A549 (cell line): ENCODE data around the gene SEC14L6. TPM values are rescaled to one million over a fixed set of nuclear protein-coding genes. Genes with fewer than 3 reads are reported as not detected.

Source experiments
- ATAC-seq, 2 experiments: fragments of 200-7000 bp in 1 of 2; fragments of >200 bp in 1 of 2; cut with Nextera tagmentation in 1 of 2; cut with Tn5 transposase in 1 of 2; 3 replicates each; pipeline versions ENCODE4 v1.8.0 to v1.9.1; 2018 to 2020; ENCODE audit warnings: mild to moderate bottlenecking in 1 of 2, moderate library complexity in 1 of 2
- CTCF ChIA-PET: fragments of 300-600 bp; sonication (Branson Sonifier 250); formaldehyde crosslinking; extraction: SDS; loops from one replicate; lab custom pipeline; 2021; ENCODE audit warnings: antibody characterized with exemption, inconsistent platforms; lab: Yijun Ruan, JAX
- POLR2A ChIA-PET: fragments of 350-600 bp; formaldehyde crosslinking; extraction: SDS; loops from one replicate; lab custom pipeline; 2021; ENCODE audit warnings: antibody characterized with exemption, inconsistent platforms; lab: Yijun Ruan, JAX
- DNase-seq, 2 experiments: peaks; one replicate each; pipeline versions ENCODE4 v3.0.0 to v3.0.0-alpha.2; 2011 to 2016; ENCODE audit warnings: low read depth in 1 of 2, low spot score in 1 of 2
- FAIRE-seq: peaks from 2 replicates; lab custom pipeline; 2011; peaks lifted over from hg19 to GRCh38; lab: Jason Lieb, UNC
- H3K27ac ChIP-seq, 2 experiments: fragments of >200 bp; sonication (Bioruptor Twin); formaldehyde crosslinking; 3 replicates each; pipeline ENCODE4 v1.5.1; 2016 to 2017
- H3K4me1 ChIP-seq: fragments of >200 bp; sonication (Bioruptor Twin); formaldehyde crosslinking; 3 replicates; pipeline ENCODE4 v1.6.1; 2016
- H3K4me2 ChIP-seq: fragments of >200 bp; sonication (Bioruptor Twin); formaldehyde crosslinking; 3 replicates; pipeline ENCODE4 v1.6.1; 2016
- H3K4me3 ChIP-seq: fragments of >200 bp; sonication (Bioruptor Twin); formaldehyde crosslinking; 3 replicates; pipeline ENCODE4 v1.5.1; 2016
- H3K9me3 ChIP-seq: fragments of >200 bp; sonication (Bioruptor Twin); formaldehyde crosslinking; 3 replicates; pipeline ENCODE4 v1.6.1; 2016
- CBX8 ChIP-seq: fragments of 200-600 bp; sonication (generic); IDR thresholded peaks from 2 replicates; pipeline ENCODE4 v1.6.1; 2016
- EHF ChIP-seq: fragments of 250-450 bp; sonication (Bioruptor Pico); IDR thresholded peaks from 2 replicates; pipeline ENCODE4 v1.5.0; 2020; ENCODE audit warnings: mild to moderate bottlenecking
- EP300 ChIP-seq, 2 experiments: fragments of >200 bp; sonication (Bioruptor Twin); formaldehyde crosslinking; IDR thresholded peaks; 2 replicates in 1 of 2; 3 replicates in 1 of 2; pipeline ENCODE4 v1.6.1; 2016 to 2017
- HDAC2 ChIP-seq: fragments of 200-600 bp; sonication (generic); IDR thresholded peaks from 2 replicates; pipeline ENCODE4 v1.6.1; 2016
- HOXB13 ChIP-seq: fragments of 250-450 bp; sonication (Bioruptor Pico); IDR thresholded peaks from 2 replicates; pipeline ENCODE4 v1.5.0; 2020; ENCODE audit warnings: low read depth, mild to moderate bottlenecking, moderate library complexity
- KDM1A ChIP-seq: fragments of 200-600 bp; sonication (generic); IDR thresholded peaks from 2 replicates; pipeline ENCODE4 v1.6.1; 2016; ENCODE audit warnings: low read depth, mild to moderate bottlenecking
- POLR2AphosphoS2 ChIP-seq: conservative IDR thresholded peaks from 2 replicates; pipeline ENCODE4 v1.6.1; 2012; ENCODE audit warnings: low read length, improper control_type of control experiment, inconsistent platforms
- RAD21 ChIP-seq, 2 experiments: fragments of >200 bp in 1 of 2; sonication (Bioruptor Twin) in 1 of 2; formaldehyde crosslinking in 1 of 2; IDR thresholded peaks in 1 of 2; conservative IDR thresholded peaks in 1 of 2; 2 replicates in 1 of 2; 3 replicates in 1 of 2; pipeline ENCODE4 v1.6.1; 2012 to 2018; ENCODE audit warnings: inconsistent platforms in 1 of 2
- RARB ChIP-seq: fragments of 250-450 bp; sonication (Bioruptor Pico); IDR thresholded peaks from 2 replicates; pipeline ENCODE4 v1.8.0; 2021; ENCODE audit warnings: mild to moderate bottlenecking, moderate library complexity
- RCOR1 ChIP-seq: fragments of 150-350 bp; IDR thresholded peaks from 2 replicates; pipeline ENCODE4 v1.6.1; 2014; ENCODE audit warnings: antibody characterized with exemption, low read length, low read depth
- RFX5 ChIP-seq: fragments of 450-650 bp; IDR thresholded peaks from 2 replicates; pipeline ENCODE4 v1.7.1; 2014; ENCODE audit warnings: antibody characterized with exemption, mild to moderate bottlenecking, moderate library complexity
- SMC3 ChIP-seq: fragments of >200 bp; sonication (Bioruptor Twin); formaldehyde crosslinking; IDR thresholded peaks from 3 replicates; pipeline ENCODE4 v1.6.1; 2018; ENCODE audit warnings: inconsistent platforms
- SREBF2 ChIP-seq: fragments of 450-650 bp; IDR thresholded peaks from 2 replicates; pipeline ENCODE4 v1.6.1; 2014; ENCODE audit warnings: mild to moderate bottlenecking, moderate library complexity
- ZSCAN20 ChIP-seq: fragments of 250-450 bp; sonication (Bioruptor Pico); IDR thresholded peaks from 2 replicates; pipeline ENCODE4 v1.8.0; 2022; ENCODE audit warnings: mild to moderate bottlenecking, moderate library complexity
- WGBS: methylation state at CpG from one replicate; pipeline ENCODE4 v1.1.6; 2017; ENCODE audit errors: missing lambda C conversion rate; 5-methylcytosine and 5-hydroxymethylcytosine counted together
- polyA plus RNA-seq, 4 experiments: library from polyadenylated mRNA; depleted of rRNA in 3 of 4; stranded (reverse); fragments of >200 nt; fragmentation: RNase III in 1 of 4; extraction: RNeasy Plus Mini Kit Qiagen cat#74134 plus additional on column Dnase treatment in 1 of 4; gene quantifications; 2 replicates in 3 of 4; 3 replicates in 1 of 4; pipeline ENCODE4 v1.2.3, GENCODE V29; 2011 to 2017
- TF ChIP-seq, protein P1 (sequence below): fragments of 150-350 bp; IDR thresholded peaks from 2 replicates; pipeline ENCODE4 v1.6.1; 2014; ENCODE audit warnings: low read depth, mild to moderate bottlenecking, low read length
- TF ChIP-seq, protein P2 (sequence below): fragments of >200 bp; sonication (Bioruptor Twin); formaldehyde crosslinking; IDR thresholded peaks from 2 replicates; pipeline ENCODE4 v1.6.1; 2016
- TF ChIP-seq, protein P3 (sequence below): IDR thresholded peaks from 2 replicates; pipeline ENCODE4 v1.6.1; 2012; ENCODE audit warnings: low read depth, borderline replicate concordance
- TF ChIP-seq, protein P4 (sequence below): IDR thresholded peaks from 2 replicates; pipeline ENCODE4 v1.6.1; 2012

Gene SEC14L6
- polyA plus RNA-seq, 2 of the 4 experiments (the other 2 are of a cell fraction): not detected

DNA sequence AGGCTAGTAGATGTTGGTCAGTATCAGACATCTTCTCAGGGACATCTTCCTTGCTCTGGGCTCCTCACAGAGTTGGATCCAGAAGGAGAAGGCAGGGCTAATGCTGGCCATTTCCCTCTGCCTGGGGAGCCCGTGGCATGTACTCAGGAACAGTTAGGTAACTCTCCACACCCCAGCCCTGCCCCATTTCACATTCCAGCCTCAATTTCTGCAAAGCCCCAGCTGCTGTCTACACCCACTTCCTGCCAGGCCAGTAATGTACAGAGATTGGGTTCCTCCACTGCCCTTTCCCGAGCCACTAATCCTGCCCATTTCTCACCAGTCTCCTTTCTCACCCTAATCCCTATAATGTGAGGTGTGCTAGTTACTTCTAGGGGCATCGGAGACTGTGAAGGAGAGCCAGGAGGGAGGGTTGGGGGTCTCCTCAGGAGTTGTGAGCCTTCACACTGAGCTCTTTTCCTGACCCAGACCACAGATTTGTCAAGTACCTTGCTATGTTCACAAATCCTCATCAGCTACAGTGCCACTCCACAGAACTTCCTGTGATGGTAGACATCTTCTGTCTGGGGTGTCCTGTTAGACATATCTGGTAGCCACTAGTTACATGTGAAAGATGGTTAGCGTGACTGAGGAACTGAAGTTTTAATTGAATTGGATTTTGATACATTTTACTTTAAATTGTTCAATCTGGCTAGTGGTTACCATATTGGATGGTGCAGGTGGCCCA is 73.4 kb downstream of the SEC14L6 start:
- H3K4me2 ChIP-seq: no peak overlapping the region
- H3K27ac ChIP-seq: no peak overlapping the region
- DNase-seq (no peak), FAIRE-seq (no peak), ATAC-seq (no peak)
- POLR2A ChIA-PET: no interaction called here
- CTCF ChIA-PET: interaction anchor here (0.9 to 2.7 kb wide), 5 partner anchors 11 to 161 kb away, joined by 3 to 10 read pairs (median 5); no protein-coding TSS in a partner anchor
- WGBS: 40% methylated on average over 4 of the region's 4 CpGs
- no peak for TF ChIP-seq EHF (CRISPR knock-in tag)
- TF ChIP-seq ZSCAN20 (CRISPR knock-in tag): no peak
- TF ChIP-seq CBX8: no peak
- no peak for TF ChIP-seq SMC3
- TF ChIP-seq, protein P1, sequence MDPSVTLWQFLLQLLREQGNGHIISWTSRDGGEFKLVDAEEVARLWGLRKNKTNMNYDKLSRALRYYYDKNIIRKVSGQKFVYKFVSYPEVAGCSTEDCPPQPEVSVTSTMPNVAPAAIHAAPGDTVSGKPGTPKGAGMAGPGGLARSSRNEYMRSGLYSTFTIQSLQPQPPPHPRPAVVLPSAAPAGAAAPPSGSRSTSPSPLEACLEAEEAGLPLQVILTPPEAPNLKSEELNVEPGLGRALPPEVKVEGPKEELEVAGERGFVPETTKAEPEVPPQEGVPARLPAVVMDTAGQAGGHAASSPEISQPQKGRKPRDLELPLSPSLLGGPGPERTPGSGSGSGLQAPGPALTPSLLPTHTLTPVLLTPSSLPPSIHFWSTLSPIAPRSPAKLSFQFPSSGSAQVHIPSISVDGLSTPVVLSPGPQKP: no peak
- no peak for TF ChIP-seq RAD21 (conservative IDR thresholded peaks at IDR 0.05 in 1 of 2, IDR thresholded peaks at IDR 0.05 in 1 of 2)
- no peak for TF ChIP-seq POLR2AphosphoS2
- TF ChIP-seq, protein P2, sequence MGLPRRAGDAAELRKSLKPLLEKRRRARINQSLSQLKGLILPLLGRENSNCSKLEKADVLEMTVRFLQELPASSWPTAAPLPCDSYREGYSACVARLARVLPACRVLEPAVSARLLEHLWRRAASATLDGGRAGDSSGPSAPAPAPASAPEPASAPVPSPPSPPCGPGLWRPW: no peak
- TF ChIP-seq, protein P3, sequence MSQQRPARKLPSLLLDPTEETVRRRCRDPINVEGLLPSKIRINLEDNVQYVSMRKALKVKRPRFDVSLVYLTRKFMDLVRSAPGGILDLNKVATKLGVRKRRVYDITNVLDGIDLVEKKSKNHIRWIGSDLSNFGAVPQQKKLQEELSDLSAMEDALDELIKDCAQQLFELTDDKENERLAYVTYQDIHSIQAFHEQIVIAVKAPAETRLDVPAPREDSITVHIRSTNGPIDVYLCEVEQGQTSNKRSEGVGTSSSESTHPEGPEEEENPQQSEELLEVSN: no peak
- no peak for TF ChIP-seq HOXB13 (CRISPR knock-in tag)
- TF ChIP-seq RFX5: no peak
- no peak for TF ChIP-seq KDM1A
- no peak for TF ChIP-seq RCOR1
- TF ChIP-seq, protein P4, sequence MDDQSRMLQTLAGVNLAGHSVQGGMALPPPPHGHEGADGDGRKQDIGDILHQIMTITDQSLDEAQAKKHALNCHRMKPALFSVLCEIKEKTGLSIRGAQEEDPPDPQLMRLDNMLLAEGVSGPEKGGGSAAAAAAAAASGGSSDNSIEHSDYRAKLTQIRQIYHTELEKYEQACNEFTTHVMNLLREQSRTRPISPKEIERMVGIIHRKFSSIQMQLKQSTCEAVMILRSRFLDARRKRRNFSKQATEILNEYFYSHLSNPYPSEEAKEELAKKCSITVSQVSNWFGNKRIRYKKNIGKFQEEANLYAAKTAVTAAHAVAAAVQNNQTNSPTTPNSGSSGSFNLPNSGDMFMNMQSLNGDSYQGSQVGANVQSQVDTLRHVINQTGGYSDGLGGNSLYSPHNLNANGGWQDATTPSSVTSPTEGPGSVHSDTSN: no peak
- no peak for TF ChIP-seq SREBF2
- no peak for TF ChIP-seq HDAC2
- no peak for TF ChIP-seq RARB (CRISPR knock-in tag)
- no peak for TF ChIP-seq EP300 (IDR thresholded peaks at IDR 0.05)
- no peak overlapping the region for H3K4me3 ChIP-seq
- H3K4me1 ChIP-seq: no peaks in the 10 kb centered on the region
- H3K9me3 ChIP-seq: no peaks in the 10 kb centered on the region

Other genes starting within 250 kb of the SEC14L6 start
- gene TBC1D10A, start 219.8 kb downstream of the SEC14L6 start, polyA plus RNA-seq (2011; rRNA removed): 5.4 and 5.8 TPM in 2 replicates
- 6.8 to 9.0 TPM (median 8.7 TPM) in 3 replicates for gene TBC1D10A, start 219.8 kb downstream of the SEC14L6 start, polyA plus RNA-seq (2017; fragmentation: RNase III; extraction: RNeasy Plus Mini Kit Qiagen cat#74134 plus additional on column Dnase treatment)
- 47.0 and 86.1 TPM in 2 replicates for gene SF3A1, start 189.8 kb downstream of the SEC14L6 start, polyA plus RNA-seq (2011; rRNA removed)
- gene SF3A1, start 189.8 kb downstream of the SEC14L6 start, polyA plus RNA-seq (2017; fragmentation: RNase III; extraction: RNeasy Plus Mini Kit Qiagen cat#74134 plus additional on column Dnase treatment): 45.4 to 57.9 TPM (median 48.6 TPM) in 3 replicates
- gene CCDC157, start 189.7 kb downstream of the SEC14L6 start, polyA plus RNA-seq (2011; rRNA removed): 1.4 and 2.1 TPM in 2 replicates
- 2.1 to 2.6 TPM (median 2.5 TPM) in 3 replicates for gene CCDC157, start 189.7 kb downstream of the SEC14L6 start, polyA plus RNA-seq (2017; fragmentation: RNase III; extraction: RNeasy Plus Mini Kit Qiagen cat#74134 plus additional on column Dnase treatment)
- gene RNF215, start 159.3 kb downstream of the SEC14L6 start, polyA plus RNA-seq (2011; rRNA removed): 16.4 and 19.0 TPM in 2 replicates
- 18.4 to 23.5 TPM (median 19.5 TPM) in 3 replicates for gene RNF215, start 159.3 kb downstream of the SEC14L6 start, polyA plus RNA-seq (2017; fragmentation: RNase III; extraction: RNeasy Plus Mini Kit Qiagen cat#74134 plus additional on column Dnase treatment)
- gene SEC14L2, start 149.7 kb downstream of the SEC14L6 start, polyA plus RNA-seq (2011; rRNA removed): 12.5 and 12.8 TPM in 2 replicates
- gene SEC14L2, start 149.7 kb downstream of the SEC14L6 start, polyA plus RNA-seq (2017; fragmentation: RNase III; extraction: RNeasy Plus Mini Kit Qiagen cat#74134 plus additional on column Dnase treatment): 15.2 to 21.8 TPM (median 17.2 TPM) in 3 replicates
- gene MTFP1, start 121.0 kb downstream of the SEC14L6 start, polyA plus RNA-seq (2011; rRNA removed): 23.8 and 24.9 TPM in 2 replicates
- gene MTFP1, start 121.0 kb downstream of the SEC14L6 start, polyA plus RNA-seq (2017; fragmentation: RNase III; extraction: RNeasy Plus Mini Kit Qiagen cat#74134 plus additional on column Dnase treatment): 50.3 to 52.5 TPM (median 52.0 TPM) in 3 replicates
- 0.05 TPM in 1 of 2 replicates, not detected in the other for gene SEC14L3, start 74.7 kb downstream of the SEC14L6 start, polyA plus RNA-seq (2011; rRNA removed)
- gene SEC14L3, start 74.7 kb downstream of the SEC14L6 start, polyA plus RNA-seq (2017; fragmentation: RNase III; extraction: RNeasy Plus Mini Kit Qiagen cat#74134 plus additional on column Dnase treatment): 0.04 TPM in 1 of 3 replicates, not detected in the others
- gene SEC14L4, start 41.0 kb downstream of the SEC14L6 start, polyA plus RNA-seq (2011; rRNA removed): 6.7 and 8.8 TPM in 2 replicates
- 7.7 to 10.0 TPM (median 9.3 TPM) in 3 replicates for gene SEC14L4, start 41.0 kb downstream of the SEC14L6 start, polyA plus RNA-seq (2017; fragmentation: RNase III; extraction: RNeasy Plus Mini Kit Qiagen cat#74134 plus additional on column Dnase treatment)
- 8.7 and 10.8 TPM in 2 replicates for gene GAL3ST1, start 27.9 kb upstream of the SEC14L6 start, polyA plus RNA-seq (2011; rRNA removed)
- 10.4 to 14.0 TPM (median 12.5 TPM) in 3 replicates for gene GAL3ST1, start 27.9 kb upstream of the SEC14L6 start, polyA plus RNA-seq (2017; fragmentation: RNase III; extraction: RNeasy Plus Mini Kit Qiagen cat#74134 plus additional on column Dnase treatment)
- 107 and 131 TPM in 2 replicates for gene PES1, start 45.2 kb upstream of the SEC14L6 start, polyA plus RNA-seq (2011; rRNA removed)
- 111 to 116 TPM (median 111 TPM) in 3 replicates for gene PES1, start 45.2 kb upstream of the SEC14L6 start, polyA plus RNA-seq (2017; fragmentation: RNase III; extraction: RNeasy Plus Mini Kit Qiagen cat#74134 plus additional on column Dnase treatment)
- 4.3 and 5.6 TPM in 2 replicates for gene TCN2, start 60.4 kb upstream of the SEC14L6 start, polyA plus RNA-seq (2011; rRNA removed)
- 3.8 to 4.2 TPM (median 3.9 TPM) in 3 replicates for gene TCN2, start 60.4 kb upstream of the SEC14L6 start, polyA plus RNA-seq (2017; fragmentation: RNase III; extraction: RNeasy Plus Mini Kit Qiagen cat#74134 plus additional on column Dnase treatment)
- 1.9 and 2.0 TPM in 2 replicates for gene SLC35E4, start 89.0 kb upstream of the SEC14L6 start, polyA plus RNA-seq (2011; rRNA removed)
- 3.0 to 3.3 TPM (median 3.3 TPM) in 3 replicates for gene SLC35E4, start 89.0 kb upstream of the SEC14L6 start, polyA plus RNA-seq (2017; fragmentation: RNase III; extraction: RNeasy Plus Mini Kit Qiagen cat#74134 plus additional on column Dnase treatment)
- gene DUSP18, start 121.1 kb upstream of the SEC14L6 start, polyA plus RNA-seq (2011; rRNA removed): 7.2 and 8.4 TPM in 2 replicates
- gene DUSP18, start 121.1 kb upstream of the SEC14L6 start, polyA plus RNA-seq (2017; fragmentation: RNase III; extraction: RNeasy Plus Mini Kit Qiagen cat#74134 plus additional on column Dnase treatment): 3.4 to 3.8 TPM (median 3.7 TPM) in 3 replicates
- gene OSBP2, start 148.1 kb upstream of the SEC14L6 start, polyA plus RNA-seq (2011; rRNA removed): 4.8 and 6.0 TPM in 2 replicates
- gene OSBP2, start 148.1 kb upstream of the SEC14L6 start, polyA plus RNA-seq (2017; fragmentation: RNase III; extraction: RNeasy Plus Mini Kit Qiagen cat#74134 plus additional on column Dnase treatment): 2.7 to 4.7 TPM (median 3.9 TPM) in 3 replicates